ENCODE data around the gene EML5. TPM values are rescaled to one million over a fixed set of nuclear protein-coding genes. Genes with fewer than 3 reads are reported as not detected.

EML5 gene
- total RNA-seq, 2 experiments from 2014 or later, result 2.8 to 3.1 TPM

GRCh38 chr14:88786715-88787114, 6.0 kb downstream of the EML5 start:
- H3K27me3 Mint-ChIP-seq, result peaks cover 4% of the 10 kb centered on the region
- POLR2A ChIA-PET, result no interaction called here
- H3K27ac Mint-ChIP-seq, result no peak overlapping the region
- H3K9me3 Mint-ChIP-seq, result peaks cover 13% of the 10 kb centered on the region
- H3K4me1 Mint-ChIP-seq (ENCODE audit: low read depth), result peaks cover 18% of the 10 kb centered on the region
- H3K4me3 Mint-ChIP-seq, result no peak overlapping the region
- CTCF ChIA-PET, result no interaction called here
- no peak overlapping the region for H3K4me3 ChIP-seq (ENCODE audit: low read length)
- no peaks in the 10 kb centered on the region for H3K36me3 ChIP-seq (ENCODE audit: insufficient read depth, low read length)
- H3K36me3 Mint-ChIP-seq (ENCODE audit: low read depth), result peaks cover 25% of the 10 kb centered on the region
- intact Hi-C loops (cut with DNase I, micrococcal nuclease), result no loop called here
- no peak for TF ChIP-seq CTCF (IDR thresholded peaks at IDR 0.05)
- no peak overlapping the region for H3K27ac ChIP-seq (ENCODE audit: low read depth in 1 of 2, low read length in 2 of 2)
- DNase-seq (no peak), ATAC-seq (ENCODE audit: poor library complexity) (no peak)
- peaks cover 4% of the 10 kb centered on the region for H3K4me1 ChIP-seq (ENCODE audit: insufficient read depth, low read length)
- H3K9me3 ChIP-seq (ENCODE audit: control insufficient read depth in 1 of 2, insufficient read depth in 1 of 2, low read length in 2 of 2), result peaks cover 11% of the 10 kb centered on the region in 2 experiments
- peaks cover 0 to 3% of the 10 kb centered on the region in 2 experiments for H3K27me3 ChIP-seq (ENCODE audit: control insufficient read depth in 1 of 2, insufficient read depth in 2 of 2, low read length in 2 of 2)

GRCh38 chr14:88785911-88786310, 6.8 kb downstream of the EML5 start:
- Histone ChIP-seq H3K4me1 (ENCODE audit: insufficient read depth, low read length) (no peaks in the 10 kb centered on the region), H3K27me3 (ENCODE audit: control insufficient read depth in 1 of 2, insufficient read depth in 2 of 2, low read length in 2 of 2) (peaks cover 0 to 3% of the 10 kb centered on the region in 2 experiments), H3K4me3 (ENCODE audit: low read length) (no peak overlapping the region), H3K27ac (ENCODE audit: low read depth in 1 of 2, low read length in 2 of 2) (no peak overlapping the region), H3K36me3 (ENCODE audit: insufficient read depth, low read length) (no peaks in the 10 kb centered on the region), H3K9me3 (ENCODE audit: control insufficient read depth in 1 of 2, insufficient read depth in 1 of 2, low read length in 2 of 2) (peaks cover 11% of the 10 kb centered on the region in 2 experiments)
- no peak for DNase-seq
- Mint-ChIP-seq H3K4me3 (no peak overlapping the region), H3K36me3 (ENCODE audit: low read depth) (peaks cover 26% of the 10 kb centered on the region), H3K4me1 (ENCODE audit: low read depth) (peaks cover 10% of the 10 kb centered on the region), H3K27me3 (peaks cover 4% of the 10 kb centered on the region), H3K27ac (no peak overlapping the region), H3K9me3 (peaks cover 13% of the 10 kb centered on the region)
- ATAC-seq (ENCODE audit: poor library complexity), result no peak
- intact Hi-C loops (cut with DNase I, micrococcal nuclease), result no loop called here
- ChIA-PET CTCF (no interaction called here), POLR2A (no interaction called here)
- no peak for TF ChIP-seq CTCF (IDR thresholded peaks at IDR 0.05)

GRCh38 chr14:88775532-88775931, 17.2 kb downstream of the EML5 start:
- POLR2A ChIA-PET, result no interaction called here
- peaks cover 13% of the 10 kb centered on the region for H3K36me3 Mint-ChIP-seq (ENCODE audit: low read depth)
- peaks cover 3% of the 10 kb centered on the region for H3K9me3 Mint-ChIP-seq

More at GRCh38 chr14:88775532-88775931, 17.2 kb downstream of the EML5 start:
- H3K4me3 ChIP-seq (ENCODE audit: low read length), result no peak overlapping the region
- H3K27ac Mint-ChIP-seq, result no peak overlapping the region
- no peak overlapping the region for H3K27ac ChIP-seq (ENCODE audit: low read depth in 1 of 2, low read length in 2 of 2)
- CTCF ChIA-PET, result no interaction called here
- no peak overlapping the region for H3K4me3 Mint-ChIP-seq
- H3K27me3 ChIP-seq (ENCODE audit: control insufficient read depth in 1 of 2, insufficient read depth in 2 of 2, low read length in 2 of 2), result peaks cover 0 to 2% of the 10 kb centered on the region in 2 experiments
- peaks cover 0 to 4% of the 10 kb centered on the region in 2 experiments for H3K9me3 ChIP-seq (ENCODE audit: control insufficient read depth in 1 of 2, insufficient read depth in 1 of 2, low read length in 2 of 2)
- intact Hi-C loops (cut with DNase I, micrococcal nuclease), result no loop called here
- H3K27me3 Mint-ChIP-seq, result peaks cover 3% of the 10 kb centered on the region
- no peaks in the 10 kb centered on the region for H3K4me1 ChIP-seq (ENCODE audit: insufficient read depth, low read length)
- ATAC-seq (ENCODE audit: poor library complexity) (no peak), DNase-seq (no peak)
- no peaks in the 10 kb centered on the region for H3K36me3 ChIP-seq (ENCODE audit: insufficient read depth, low read length)
- H3K4me1 Mint-ChIP-seq (ENCODE audit: low read depth), result no peaks in the 10 kb centered on the region
- no peak for TF ChIP-seq CTCF (IDR thresholded peaks at IDR 0.05)
